ENCODE results near the gene CRPPA. TPM values are rescaled to one million over a fixed set of nuclear protein-coding genes. Genes with fewer than 3 reads are reported as not detected.

The CRPPA gene
- polyA plus RNA-seq, 2 of the 4 experiments (the other 2 are of a cell fraction): 0.59 to 0.88 TPM

DNA sequence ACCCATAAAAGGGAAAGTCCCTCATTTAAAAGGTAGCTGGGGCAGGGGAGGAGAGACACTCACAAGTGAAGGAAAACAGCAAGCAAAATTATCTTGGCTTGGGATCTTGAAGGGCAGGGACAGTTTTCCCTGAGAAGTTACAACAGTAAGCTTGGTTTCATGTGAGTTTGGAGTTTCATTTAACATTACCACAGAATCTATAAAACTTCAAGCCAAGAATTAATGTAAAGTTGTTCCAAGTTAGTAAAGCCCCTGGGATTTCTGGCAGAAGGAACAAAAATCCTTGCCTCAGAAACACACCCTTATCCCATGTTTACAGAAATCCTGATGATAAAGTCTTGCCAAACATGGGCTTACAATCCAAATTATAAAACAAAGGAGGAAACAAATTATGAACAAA, 19.2 kb downstream of the CRPPA start (continued):
- TF ChIP-seq REST (IDR thresholded peaks at IDR 0.05): no peak
- no peak for TF ChIP-seq NR3C1 (IDR thresholded peaks at IDR 0.05)
- TF ChIP-seq FOSL2 (IDR thresholded peaks at IDR 0.05): no peak
- TF ChIP-seq FOSL2 (CRISPR knock-in tag; IDR thresholded peaks at IDR 0.05): no peak
- no peak for TF ChIP-seq SREBF2 (IDR thresholded peaks at IDR 0.05)
- no peak for TF ChIP-seq RAD21 (conservative IDR thresholded peaks at IDR 0.05 in 1 of 2, IDR thresholded peaks at IDR 0.05 in 1 of 2)
- TF ChIP-seq KDM1A (IDR thresholded peaks at IDR 0.05; ENCODE audit: low read depth): no peak
- no peak for TF ChIP-seq ZNF302 (CRISPR knock-in tag; IDR thresholded peaks at IDR 0.05)
- TF ChIP-seq NFE2L2 (conservative IDR thresholded peaks at IDR 0.05; ENCODE audit: low read length): no peak
- no peak for TF ChIP-seq CEBPB (IDR thresholded peaks at IDR 0.05)
- TF ChIP-seq, protein P1, sequence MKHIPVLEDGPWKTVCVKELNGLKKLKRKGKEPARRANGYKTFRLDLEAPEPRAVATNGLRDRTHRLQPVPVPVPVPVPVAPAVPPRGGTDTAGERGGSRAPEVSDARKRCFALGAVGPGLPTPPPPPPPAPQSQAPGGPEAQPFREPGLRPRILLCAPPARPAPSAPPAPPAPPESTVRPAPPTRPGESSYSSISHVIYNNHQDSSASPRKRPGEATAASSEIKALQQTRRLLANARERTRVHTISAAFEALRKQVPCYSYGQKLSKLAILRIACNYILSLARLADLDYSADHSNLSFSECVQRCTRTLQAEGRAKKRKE (CRISPR knock-in tag; IDR thresholded peaks at IDR 0.05; ENCODE audit: low read depth): no peak
- TF ChIP-seq SMC3 (IDR thresholded peaks at IDR 0.05): no peak

GRCh38 chr7:16400893-16401275, 20.5 kb downstream of the CRPPA start:
- no peak overlapping the region for H3K4me3 ChIP-seq
- H3K9me3 ChIP-seq: peaks cover 54% of the 10 kb centered on the region
- POLR2A ChIA-PET: no interaction called here
- CTCF ChIA-PET: no interaction called here
- H3K27ac ChIP-seq: no peak overlapping the region
- DNase-seq (ENCODE audit: low read depth in 1 of 2, low spot score in 1 of 2) (no peak), ATAC-seq (no peak), FAIRE-seq (no peak)
- H3K4me1 ChIP-seq: no peaks in the 10 kb centered on the region
- TF ChIP-seq JUN (IDR thresholded peaks at IDR 0.05) (no peak), EP300 (IDR thresholded peaks at IDR 0.05) (no peak), ELK1 (IDR thresholded peaks at IDR 0.05; ENCODE audit: low read depth, low read length) (no peak), ZC3H11A (IDR thresholded peaks at IDR 0.05) (no peak), JUNB (IDR thresholded peaks at IDR 0.05) (no peak), MYC (IDR thresholded peaks at IDR 0.05; ENCODE audit: borderline replicate concordance, low read length) (no peak), NPAS2 (CRISPR knock-in tag; IDR thresholded peaks at IDR 0.05; ENCODE audit: borderline replicate concordance) (no peak), HOXB5 (CRISPR knock-in tag; IDR thresholded peaks at IDR 0.05) (no peak), RARB (CRISPR knock-in tag; IDR thresholded peaks at IDR 0.05) (no peak)
- TF ChIP-seq, protein P2, sequence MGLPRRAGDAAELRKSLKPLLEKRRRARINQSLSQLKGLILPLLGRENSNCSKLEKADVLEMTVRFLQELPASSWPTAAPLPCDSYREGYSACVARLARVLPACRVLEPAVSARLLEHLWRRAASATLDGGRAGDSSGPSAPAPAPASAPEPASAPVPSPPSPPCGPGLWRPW (IDR thresholded peaks at IDR 0.05): no peak
- H3K4me2 ChIP-seq: no peak overlapping the region
